ENCODE results near the gene UBE2J1. TPM values are rescaled to one million over a fixed set of nuclear protein-coding genes. Genes with fewer than 3 reads are reported as not detected.

UBE2J1 gene
- total and polyA plus RNA-seq, 10 of the 15 experiments (the other 5 are each of a cell fraction or from before 2014, with no cell fraction given) = 48.7 to 131 (median 90.0) TPM

GRCh38 chr6:89328976-89329375, 23.5 kb downstream of the UBE2J1 start (continued):
- TF ChIP-seq NR2C2 (IDR thresholded peaks at IDR 0.05; ENCODE audit: borderline replicate concordance, control insufficient read depth, insufficient read length, low read depth) (no peak), RELA (IDR thresholded peaks at IDR 0.05; ENCODE audit: borderline replicate concordance, partially characterized antibody) (no peak), SPI1 (IDR thresholded peaks at IDR 0.05; ENCODE audit: borderline replicate concordance, insufficient read depth, low read depth, low read length) (no peak), PAX5 (IDR thresholded peaks at IDR 0.05; ENCODE audit: borderline replicate concordance, low read depth, low read length) (no peak), EGR1 (IDR thresholded peaks at IDR 0.05; ENCODE audit: borderline replicate concordance in 1 of 2, low read depth in 2 of 2, low read length in 2 of 2) (no peak)
- TF ChIP-seq, protein P1, sequence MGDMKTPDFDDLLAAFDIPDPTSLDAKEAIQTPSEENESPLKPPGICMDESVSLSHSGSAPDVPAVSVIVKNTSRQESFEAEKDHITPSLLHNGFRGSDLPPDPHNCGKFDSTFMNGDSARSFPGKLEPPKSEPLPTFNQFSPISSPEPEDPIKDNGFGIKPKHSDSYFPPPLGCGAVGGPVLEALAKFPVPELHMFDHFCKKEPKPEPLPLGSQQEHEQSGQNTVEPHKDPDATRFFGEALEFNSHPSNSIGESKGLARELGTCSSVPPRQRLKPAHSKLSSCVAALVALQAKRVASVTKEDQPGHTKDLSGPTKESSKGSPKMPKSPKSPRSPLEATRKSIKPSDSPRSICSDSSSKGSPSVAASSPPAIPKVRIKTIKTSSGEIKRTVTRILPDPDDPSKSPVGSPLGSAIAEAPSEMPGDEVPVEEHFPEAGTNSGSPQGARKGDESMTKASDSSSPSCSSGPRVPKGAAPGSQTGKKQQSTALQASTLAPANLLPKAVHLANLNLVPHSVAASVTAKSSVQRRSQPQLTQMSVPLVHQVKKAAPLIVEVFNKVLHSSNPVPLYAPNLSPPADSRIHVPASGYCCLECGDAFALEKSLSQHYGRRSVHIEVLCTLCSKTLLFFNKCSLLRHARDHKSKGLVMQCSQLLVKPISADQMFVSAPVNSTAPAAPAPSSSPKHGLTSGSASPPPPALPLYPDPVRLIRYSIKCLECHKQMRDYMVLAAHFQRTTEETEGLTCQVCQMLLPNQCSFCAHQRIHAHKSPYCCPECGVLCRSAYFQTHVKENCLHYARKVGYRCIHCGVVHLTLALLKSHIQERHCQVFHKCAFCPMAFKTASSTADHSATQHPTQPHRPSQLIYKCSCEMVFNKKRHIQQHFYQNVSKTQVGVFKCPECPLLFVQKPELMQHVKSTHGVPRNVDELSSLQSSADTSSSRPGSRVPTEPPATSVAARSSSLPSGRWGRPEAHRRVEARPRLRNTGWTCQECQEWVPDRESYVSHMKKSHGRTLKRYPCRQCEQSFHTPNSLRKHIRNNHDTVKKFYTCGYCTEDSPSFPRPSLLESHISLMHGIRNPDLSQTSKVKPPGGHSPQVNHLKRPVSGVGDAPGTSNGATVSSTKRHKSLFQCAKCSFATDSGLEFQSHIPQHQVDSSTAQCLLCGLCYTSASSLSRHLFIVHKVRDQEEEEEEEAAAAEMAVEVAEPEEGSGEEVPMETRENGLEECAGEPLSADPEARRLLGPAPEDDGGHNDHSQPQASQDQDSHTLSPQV (IDR thresholded peaks at IDR 0.05) = no peak

DNA sequence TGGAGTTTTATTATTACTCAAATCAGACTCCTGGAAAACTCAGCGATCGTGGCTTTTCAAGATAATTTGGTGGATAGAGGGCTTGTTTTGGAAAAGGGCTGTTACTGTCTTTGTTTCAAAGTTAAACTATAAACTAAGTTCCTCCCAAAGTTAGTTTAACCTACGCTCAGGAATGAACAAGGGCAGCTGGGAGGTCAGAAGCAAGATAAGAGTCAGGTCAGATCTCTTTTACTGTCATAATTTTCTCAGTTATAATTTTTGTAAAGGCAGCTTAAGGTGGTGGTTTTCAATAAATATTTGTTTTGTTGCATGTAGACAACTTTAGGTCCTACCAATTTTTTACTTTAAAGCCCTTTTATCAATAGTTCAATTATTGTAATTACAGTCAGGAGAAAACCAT, 28.2 kb downstream of the UBE2J1 start:
- Histone ChIP-seq H3K9ac (ENCODE audit: control insufficient read depth, insufficient read depth, low read length) (no peak overlapping the region), H3K36me3 (ENCODE audit: control insufficient read depth in 2 of 2, insufficient read depth in 2 of 2, low read length in 1 of 2) (peaks cover 4 to 26% of the 10 kb centered on the region in 2 experiments), H3K4me3 (no peak overlapping the region), H4K20me1 (ENCODE audit: control insufficient read depth, insufficient read depth) (no peaks in the 10 kb centered on the region), H3K27ac (ENCODE audit: control insufficient read depth, insufficient read depth) (no peak overlapping the region), H3K79me2 (ENCODE audit: control insufficient read depth, insufficient read depth, low read length) (no peaks in the 10 kb centered on the region), H3K9me3 (replicated peaks; ENCODE audit: control insufficient read depth, insufficient read depth, low read length) (no peaks in the 10 kb centered on the region; the same call in 1 of the 3 replicates), H3K4me2 (ENCODE audit: control insufficient read depth, insufficient read depth) (no peak overlapping the region), H2AFZ (ENCODE audit: control insufficient read depth, low read depth, low read length) (no peak overlapping the region), H3K4me1 (ENCODE audit: control insufficient read depth, insufficient read depth, low read length) (peaks cover 8% of the 10 kb centered on the region), H3K27me3 (replicated peaks in 1 of 2; ENCODE audit: control insufficient read depth in 2 of 2, insufficient read depth in 2 of 2, low read length in 1 of 2) (no peaks in the 10 kb centered on the region)
- in situ Hi-C loops (cut with MboI) (no loop called here), intact Hi-C loops (cut with micrococcal nuclease; ENCODE audit: unreplicated experiment) (no loop called here)
- DNase-seq (ENCODE audit: low read depth, low spot score) (no peak), FAIRE-seq (no peak), ATAC-seq (no peak)
- CTCF ChIA-PET = interaction anchor here (0.6 to 1.0 kb wide), 2 partner anchors 15 to 43 kb away, joined by 3 read pairs; no protein-coding TSS in a partner anchor
- TF ChIP-seq NFYB (IDR thresholded peaks at IDR 0.05; ENCODE audit: insufficient read depth, low read depth, low read length) (no peak), BRCA1 (IDR thresholded peaks at IDR 0.05; ENCODE audit: low read depth, low read length) (no peak), RBBP5 (conservative IDR thresholded peaks at IDR 0.05) (no peak), SP1 (IDR thresholded peaks at IDR 0.05; ENCODE audit: low read depth, low read length) (no peak), SUPT20H (IDR thresholded peaks at IDR 0.05; ENCODE audit: borderline replicate concordance, control insufficient read depth, low read depth, low read length) (no peak), SMAD1 (IDR thresholded peaks at IDR 0.05; ENCODE audit: low read depth, partially characterized antibody) (no peak), NFYA (IDR thresholded peaks at IDR 0.05; ENCODE audit: borderline replicate concordance, low read depth, low read length) (no peak), BCL11A (IDR thresholded peaks at IDR 0.05; ENCODE audit: low read depth, low read length) (no peak), ASH2L (IDR thresholded peaks at IDR 0.05; ENCODE audit: borderline replicate concordance, low read depth) (no peak), EZH2 (IDR thresholded peaks at IDR 0.05; ENCODE audit: borderline replicate concordance, control insufficient read depth, low read depth, low read length) (no peak)
- POLR2A ChIA-PET = interaction anchor here (0.6 to 1.1 kb wide), 2 partner anchors 24 to 361 kb away, joined by 3 to 6 read pairs; partner anchors contain the start of gene RNGTT
- BruUV-seq (replicated peaks) = no TSS peak
- RAD21 ChIA-PET (ENCODE audit: unreplicated experiment) = interaction anchor here (0.5 kb wide), 1 partner anchor 42 kb away, joined by 3 read pairs; no protein-coding TSS in a partner anchor
- 100% methylated on average over 3 of the region's 3 CpGs for WGBS (ENCODE audit: insufficient coverage, insufficient replicate concordance, low lambda C conversion rate, missing lambda C conversion rate)
- SMC1A ChIA-PET (ENCODE audit: uncharacterized antibody, unreplicated experiment) = interaction anchor here (1.8 to 2.6 kb wide), 2 partner anchors 23 to 43 kb away, joined by 4 to 10 read pairs; no protein-coding TSS in a partner anchor
